ENCODE results near the gene BCAS1.

DNA sequence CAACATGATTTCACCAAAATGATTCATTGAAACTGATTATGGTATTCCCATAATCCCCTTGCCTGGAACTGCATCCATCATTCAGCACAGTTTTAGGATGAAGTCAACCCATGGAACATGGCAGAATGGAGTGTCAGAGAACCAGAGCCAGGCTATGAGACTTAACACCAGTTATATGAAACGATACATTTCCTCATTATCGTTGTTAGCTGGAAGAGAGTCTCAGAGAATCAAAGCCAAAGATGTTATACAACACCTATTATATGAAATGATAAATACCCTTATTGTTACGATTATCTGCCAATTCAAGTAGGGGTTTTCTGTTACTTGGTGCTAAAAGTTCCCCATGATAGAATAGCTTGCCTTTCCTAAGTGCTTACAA, 131.2 kb downstream of the BCAS1 start:
- TF ChIP-seq ESRRG (CRISPR knock-in tag; IDR thresholded peaks at IDR 0.05) (no peak), ZFP30 (CRISPR knock-in tag; IDR thresholded peaks at IDR 0.05) (no peak), BACH2 (CRISPR knock-in tag; IDR thresholded peaks at IDR 0.05; ENCODE audit: borderline replicate concordance) (no peak)
